GM12878 (cell line): ENCODE results near the gene TCEANC. TPM values are rescaled to one million over a fixed set of nuclear protein-coding genes. Genes with fewer than 3 reads are reported as not detected.
A peak's percentile ranks its signal among the peaks of the same experiment; 100 is the strongest.

Experiments
- BCL3 ChIP-seq: IDR thresholded peaks from 2 replicates; pipeline ENCODE4 v1.6.1; 2011; ENCODE audit warnings: borderline replicate concordance, low read depth, mild to moderate bottlenecking, moderate library complexity, low read length; ENCODE audit not compliant: insufficient read depth, poor library complexity, severe bottlenecking
- GABPA ChIP-seq: IDR thresholded peaks from 2 replicates; pipeline ENCODE4 v1.6.1; 2014; ENCODE audit warnings: antibody characterized with exemption, low read depth, mild to moderate bottlenecking, inconsistent platforms
- MEF2A ChIP-seq: IDR thresholded peaks from 2 replicates; pipeline ENCODE4 v1.6.1; 2011; ENCODE audit warnings: low read depth, mild to moderate bottlenecking, low read length, moderate library complexity; ENCODE audit not compliant: insufficient read depth
- POLR2AphosphoS2 ChIP-seq: IDR thresholded peaks from 2 replicates; pipeline ENCODE4 v1.6.1; 2011; ENCODE audit warnings: low read depth, mild to moderate bottlenecking, low read length, improper control_type of control experiment, moderate library complexity
- ZNF207 ChIP-seq: fragments of 450-650 bp; IDR thresholded peaks from 2 replicates; pipeline ENCODE4 v1.6.1; 2014; ENCODE audit warnings: antibody characterized with exemption, mild to moderate bottlenecking, borderline replicate concordance
- polyA plus RNA-seq, 11 experiments: library from polyadenylated mRNA; depleted of rRNA in 4 of 11; unstranded in 6 of 11; stranded (reverse) in 5 of 11; fragments of >200 nt; fragmentation: Nextera tagmentation in 4 of 11; fragmentation: Illumina TruSeq in 1 of 11; extraction: Ambion mirVana in 4 of 11; extraction: Trizol in 1 of 11; gene quantifications; 1 replicate in 1 of 11; 2 replicates in 10 of 11; pipeline versions ENCODE4 v1.2.1 to v1.2.3, GENCODE V29; 2011 to 2016; ENCODE audit warnings: inconsistent platforms in 2 of 11, missing spikeins in 2 of 11, low read depth in 1 of 11
- total RNA-seq, 4 experiments: library from RNA; depleted of rRNA in 3 of 4; stranded (reverse); fragments of >200 nt in 3 of 4; fragmentation: Illumina TruSeq in 1 of 4; extraction: Trizol in 1 of 4; gene quantifications; 2 replicates each; pipeline versions ENCODE4 v1.2.1 to v1.2.3, GENCODE V29; 2013 to 2021
- TF ChIP-seq, protein P1 (sequence below): IDR thresholded peaks from 2 replicates; pipeline ENCODE4 v1.6.1; 2011; ENCODE audit warnings: low read depth, mild to moderate bottlenecking, low read length, moderate library complexity, borderline replicate concordance; ENCODE audit errors: extremely low read depth
- TF ChIP-seq, protein P2 (sequence below): fragments of 450-650 bp; IDR thresholded peaks from 2 replicates; pipeline ENCODE4 v1.6.1; 2017; ENCODE audit warnings: borderline replicate concordance

TCEANC gene
- total and polyA plus RNA-seq, 10 of the 15 experiments (the other 5 are each of a cell fraction or from before 2014, with no cell fraction given): 1.1 to 4.9 (median 2.9) TPM

GRCh38 chrX:13652850-13653693 lies at the start of gene TCEANC (continued):
- TF ChIP-seq, protein P1, sequence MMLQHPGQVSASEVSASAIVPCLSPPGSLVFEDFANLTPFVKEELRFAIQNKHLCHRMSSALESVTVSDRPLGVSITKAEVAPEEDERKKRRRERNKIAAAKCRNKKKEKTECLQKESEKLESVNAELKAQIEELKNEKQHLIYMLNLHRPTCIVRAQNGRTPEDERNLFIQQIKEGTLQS: peak; percentile 77; the same call in 1 of the 2 replicates
- TF ChIP-seq BCL3 (no peak), MEF2A (no peak), POLR2AphosphoS2 (no peak), ZNF207 (no peak), GABPA (peak; percentile 49; the same call in 1 of the 2 replicates)
- TF ChIP-seq, protein P2, sequence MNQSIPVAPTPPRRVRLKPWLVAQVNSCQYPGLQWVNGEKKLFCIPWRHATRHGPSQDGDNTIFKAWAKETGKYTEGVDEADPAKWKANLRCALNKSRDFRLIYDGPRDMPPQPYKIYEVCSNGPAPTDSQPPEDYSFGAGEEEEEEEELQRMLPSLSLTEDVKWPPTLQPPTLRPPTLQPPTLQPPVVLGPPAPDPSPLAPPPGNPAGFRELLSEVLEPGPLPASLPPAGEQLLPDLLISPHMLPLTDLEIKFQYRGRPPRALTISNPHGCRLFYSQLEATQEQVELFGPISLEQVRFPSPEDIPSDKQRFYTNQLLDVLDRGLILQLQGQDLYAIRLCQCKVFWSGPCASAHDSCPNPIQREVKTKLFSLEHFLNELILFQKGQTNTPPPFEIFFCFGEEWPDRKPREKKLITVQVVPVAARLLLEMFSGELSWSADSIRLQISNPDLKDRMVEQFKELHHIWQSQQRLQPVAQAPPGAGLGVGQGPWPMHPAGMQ: no peak
